ENCODE data around the gene EFCAB14. TPM values are rescaled to one million over a fixed set of nuclear protein-coding genes. Genes with fewer than 3 reads are reported as not detected.
"Not testable (repeated sequence)": the region's sequence is repeated elsewhere in the genome, so short reads cannot be mapped to it uniquely, and the experiment has no call there.

EFCAB14 gene
- total RNA-seq, 1 experiment from 2014 or later: 28.8 TPM

GRCh38 chr1:46723901-46724300 is 5.0 kb upstream of the EFCAB14 start:
- no peak for DNase-seq (ENCODE audit: low read depth)

GRCh38 chr1:46721686-46722205 is 2.8 kb upstream of the EFCAB14 start:
- no peak for DNase-seq (ENCODE audit: low read depth)

GRCh38 chr1:46721204-46721603 is 2.3 kb upstream of the EFCAB14 start:
- no peak for DNase-seq (ENCODE audit: low read depth)

- DNase-seq (ENCODE audit: low read depth): not testable (repeated sequence)
Observed at GRCh38 chr1:46720319-46720718, 1.4 kb upstream of the EFCAB14 start.

GRCh38 chr1:46719689-46720088 is 775 bp upstream of the EFCAB14 start:
- no peak for DNase-seq (ENCODE audit: low read depth)

GRCh38 chr1:46718340-46718726 is 581 bp downstream of the EFCAB14 start:
- no peak for DNase-seq (ENCODE audit: low read depth)

GRCh38 chr1:46717654-46718053 is 1.3 kb downstream of the EFCAB14 start:
- no peak for DNase-seq (ENCODE audit: low read depth)

GRCh38 chr1:46714976-46715375 is 3.9 kb downstream of the EFCAB14 start:
- no peak for DNase-seq (ENCODE audit: low read depth)

GRCh38 chr1:46708121-46708520 is 10.8 kb downstream of the EFCAB14 start:
- no peak for DNase-seq (ENCODE audit: low read depth)

GRCh38 chr1:46705408-46705807 is 13.5 kb downstream of the EFCAB14 start:
- peak; percentile 37 for DNase-seq (ENCODE audit: low read depth)

GRCh38 chr1:46703927-46704641 is 14.8 kb downstream of the EFCAB14 start:
- DNase-seq (ENCODE audit: low read depth): no peak

GRCh38 chr1:46699666-46700065 is 19.2 kb downstream of the EFCAB14 start:
- no peak for DNase-seq (ENCODE audit: low read depth)

- DNase-seq (ENCODE audit: low read depth): no peak
Observed at GRCh38 chr1:46697053-46697452, 21.9 kb downstream of the EFCAB14 start.

- not testable (repeated sequence) for DNase-seq (ENCODE audit: low read depth)
Observed at GRCh38 chr1:46694676-46695075, 24.2 kb downstream of the EFCAB14 start.

- no peak for DNase-seq (ENCODE audit: low read depth)
Observed at GRCh38 chr1:46692811-46693770, 25.8 kb downstream of the EFCAB14 start.

GRCh38 chr1:46691997-46692790 is 26.7 kb downstream of the EFCAB14 start:
- no peak for DNase-seq (ENCODE audit: low read depth)

GRCh38 chr1:46690931-46691421 is 27.9 kb downstream of the EFCAB14 start:
- DNase-seq (ENCODE audit: low read depth): no peak

GRCh38 chr1:46689897-46690296 is 29.0 kb downstream of the EFCAB14 start:
- no peak for DNase-seq (ENCODE audit: low read depth)

- DNase-seq (ENCODE audit: low read depth): no peak
Observed at GRCh38 chr1:46689356-46689755, 29.6 kb downstream of the EFCAB14 start.

GRCh38 chr1:46687921-46688509 is 30.9 kb downstream of the EFCAB14 start:
- no peak for DNase-seq (ENCODE audit: low read depth)

Measured in HT1080 (cell line).